ENCODE measurements around the gene GRPEL2.

The GRPEL2 gene

GRCh38 chr5:149320791-149321330, 24.4 kb upstream of the GRPEL2 start:
- DNase-seq = peak; percentile 87

- no peak for DNase-seq
Measured at GRCh38 chr5:149322518-149322917, 22.8 kb upstream of the GRPEL2 start.

- no peak for DNase-seq
Measured at GRCh38 chr5:149323210-149323609, 22.1 kb upstream of the GRPEL2 start.

- no peak for DNase-seq
Measured at GRCh38 chr5:149323621-149324205, 21.6 kb upstream of the GRPEL2 start.

GRCh38 chr5:149324641-149325040, 20.7 kb upstream of the GRPEL2 start:
- DNase-seq = no peak

GRCh38 chr5:149325166-149325735, 20.0 kb upstream of the GRPEL2 start:
- peak; percentile 30 for DNase-seq

- no peak for DNase-seq
Measured at GRCh38 chr5:149325894-149326293, 19.4 kb upstream of the GRPEL2 start.

GRCh38 chr5:149326611-149327010, 18.7 kb upstream of the GRPEL2 start:
- DNase-seq = no peak

- DNase-seq = no peak
Measured at GRCh38 chr5:149328177-149328576, 17.1 kb upstream of the GRPEL2 start.

- no peak for DNase-seq
Measured at GRCh38 chr5:149333711-149334443, 11.4 kb upstream of the GRPEL2 start.

GRCh38 chr5:149337736-149338135, 7.6 kb upstream of the GRPEL2 start:
- no peak for DNase-seq

GRCh38 chr5:149338364-149338763, 6.9 kb upstream of the GRPEL2 start:
- DNase-seq = no peak

- no peak for DNase-seq
Measured at GRCh38 chr5:149340920-149341319, 4.4 kb upstream of the GRPEL2 start.

GRCh38 chr5:149341876-149342275, 3.4 kb upstream of the GRPEL2 start:
- DNase-seq = no peak

GRCh38 chr5:149344151-149344550, 1.1 kb upstream of the GRPEL2 start:
- no peak for DNase-seq

GRCh38 chr5:149345892-149346222, 558 bp downstream of the GRPEL2 start:
- DNase-seq = peak; percentile 62

GRCh38 chr5:149348518-149348917, 3.2 kb downstream of the GRPEL2 start:
- no peak for DNase-seq

GRCh38 chr5:149349382-149349781, 4.1 kb downstream of the GRPEL2 start:
- DNase-seq = no peak

- no peak for DNase-seq
Measured at GRCh38 chr5:149352169-149352568, 6.9 kb downstream of the GRPEL2 start.

- no peak for DNase-seq
Measured at GRCh38 chr5:149353911-149354310, 8.6 kb downstream of the GRPEL2 start.

GRCh38 chr5:149355688-149356087, 10.4 kb downstream of the GRPEL2 start:
- DNase-seq = peak; percentile 41

- DNase-seq = no peak
Measured at GRCh38 chr5:149356391-149356790, 11.1 kb downstream of the GRPEL2 start.

GRCh38 chr5:149357370-149358293, 12.3 kb downstream of the GRPEL2 start, which contains the start of gene PCYOX1L:
Gene PCYOX1L (plus strand): TSS chr5:149358046. CDS start chr5:149358069, 23 bp downstream.
- DNase-seq = peak; percentile 97

Measured in hematopoietic multipotent progenitor cell treated with erythropoietin and hydrocortisone succinate and interleukin-3 and kit ligand, for 8 days (in vitro differentiated cells).